HG03135 (cell line): ENCODE results near the gene OR5K1.

ENCODE experiments used
- ATAC-seq: cut with Tn5 transposase; IDR thresholded peaks from one replicate; pipeline ENCODE4 v1.9.1; 2021; ENCODE audit warnings: mild to moderate bottlenecking, moderate library complexity; ENCODE audit not compliant: unreplicated experiment

Gene OR5K1

GRCh38 chr3:98462901-98463300 is at the start of gene OR5K1:
Gene OR5K1, plus strand, starts transcription at chr3:98463201. Its CDS starts 6,376 bp downstream, at chr3:98469577.
- ATAC-seq, result no peak

GRCh38 chr3:98432575-98432974 is 30.4 kb upstream of the OR5K1 start:
- ATAC-seq, result no peak

GRCh38 chr3:98433764-98434163 is 29.2 kb upstream of the OR5K1 start:
- no peak for ATAC-seq

- no peak for ATAC-seq
Measured at GRCh38 chr3:98434412-98434811, 28.6 kb upstream of the OR5K1 start.

GRCh38 chr3:98440283-98440682 is 22.7 kb upstream of the OR5K1 start:
- no peak for ATAC-seq

GRCh38 chr3:98445949-98446406 is 17.0 kb upstream of the OR5K1 start:
- ATAC-seq, result no peak

GRCh38 chr3:98449606-98450193 is 13.3 kb upstream of the OR5K1 start:
- ATAC-seq, result no peak

GRCh38 chr3:98450372-98450771 is 12.6 kb upstream of the OR5K1 start:
- ATAC-seq, result no peak

- ATAC-seq, result no peak
Measured at GRCh38 chr3:98453827-98454226, 9.2 kb upstream of the OR5K1 start.

GRCh38 chr3:98454929-98455328 is 8.1 kb upstream of the OR5K1 start:
- ATAC-seq, result no peak

GRCh38 chr3:98457543-98457942 is 5.5 kb upstream of the OR5K1 start:
- no peak for ATAC-seq

GRCh38 chr3:98460220-98460619 is 2.8 kb upstream of the OR5K1 start:
- ATAC-seq, result no peak

- no peak for ATAC-seq
Measured at GRCh38 chr3:98482717-98483482, 19.9 kb downstream of the OR5K1 start.

- no peak for ATAC-seq
Measured at GRCh38 chr3:98483626-98484025, 20.6 kb downstream of the OR5K1 start.

GRCh38 chr3:98497381-98497780 is 34.4 kb downstream of the OR5K1 start, which contains the start of gene OR5K2:
Gene OR5K2, plus strand, starts transcription at chr3:98497681. Its CDS starts 0 bp downstream, at chr3:98497681.
- ATAC-seq, result no peak

- ATAC-seq, result no peak
Measured at GRCh38 chr3:98500019-98500418, 37.0 kb downstream of the OR5K1 start.

- ATAC-seq, result no peak
Measured at GRCh38 chr3:98501270-98501669, 38.3 kb downstream of the OR5K1 start.

GRCh38 chr3:98501863-98502576 is 39.0 kb downstream of the OR5K1 start:
- no peak for ATAC-seq

- no peak for ATAC-seq
Measured at GRCh38 chr3:98504539-98504938, 41.5 kb downstream of the OR5K1 start.

- no peak for ATAC-seq
Measured at GRCh38 chr3:98508582-98508981, 45.6 kb downstream of the OR5K1 start.

GRCh38 chr3:98512576-98512975 is 49.6 kb downstream of the OR5K1 start:
- no peak for ATAC-seq

- no peak for ATAC-seq
Measured at GRCh38 chr3:98513091-98513511, 50.1 kb downstream of the OR5K1 start.
